A549 (cell line): Measurements from ENCODE around the gene ANO3. TPM values are rescaled to one million over a fixed set of nuclear protein-coding genes. Genes with fewer than 3 reads are reported as not detected.

Experiments used
- ATAC-seq, 2 experiments: fragments of 200-7000 bp in 1 of 2; fragments of >200 bp in 1 of 2; cut with Nextera tagmentation in 1 of 2; cut with Tn5 transposase in 1 of 2; 3 replicates each; pipeline versions ENCODE4 v1.8.0 to v1.9.1; 2018 to 2020; ENCODE audit warnings: mild to moderate bottlenecking in 1 of 2, moderate library complexity in 1 of 2
- CTCF ChIA-PET: fragments of 300-600 bp; sonication (Branson Sonifier 250); formaldehyde crosslinking; extraction: SDS; loops from one replicate; lab custom pipeline; 2021; ENCODE audit warnings: antibody characterized with exemption, inconsistent platforms; lab: Yijun Ruan, JAX
- POLR2A ChIA-PET: fragments of 350-600 bp; formaldehyde crosslinking; extraction: SDS; loops from one replicate; lab custom pipeline; 2021; ENCODE audit warnings: antibody characterized with exemption, inconsistent platforms; lab: Yijun Ruan, JAX
- DNase-seq, 2 experiments: peaks; one replicate each; pipeline versions ENCODE4 v3.0.0 to v3.0.0-alpha.2; 2011 to 2016; ENCODE audit warnings: low read depth in 1 of 2, low spot score in 1 of 2
- FAIRE-seq: peaks from 2 replicates; lab custom pipeline; 2011; peaks lifted over from hg19 to GRCh38; lab: Jason Lieb, UNC
- H3K27ac ChIP-seq, 2 experiments: fragments of >200 bp; sonication (Bioruptor Twin); formaldehyde crosslinking; 3 replicates each; pipeline ENCODE4 v1.5.1; 2016 to 2017
- H3K4me1 ChIP-seq: fragments of >200 bp; sonication (Bioruptor Twin); formaldehyde crosslinking; 3 replicates; pipeline ENCODE4 v1.6.1; 2016
- H3K4me2 ChIP-seq: fragments of >200 bp; sonication (Bioruptor Twin); formaldehyde crosslinking; 3 replicates; pipeline ENCODE4 v1.6.1; 2016
- H3K4me3 ChIP-seq: fragments of >200 bp; sonication (Bioruptor Twin); formaldehyde crosslinking; 3 replicates; pipeline ENCODE4 v1.5.1; 2016
- H3K9me3 ChIP-seq: fragments of >200 bp; sonication (Bioruptor Twin); formaldehyde crosslinking; 3 replicates; pipeline ENCODE4 v1.6.1; 2016
- BHLHE40 ChIP-seq: IDR thresholded peaks from 2 replicates; pipeline ENCODE4 v1.6.1; 2012; ENCODE audit warnings: low read depth, low read length, inconsistent platforms
- CBX2 ChIP-seq: fragments of 200-600 bp; sonication (generic); IDR thresholded peaks from 2 replicates; pipeline ENCODE4 v1.6.1; 2016; ENCODE audit warnings: low read depth, mild to moderate bottlenecking, borderline replicate concordance
- CBX8 ChIP-seq: fragments of 200-600 bp; sonication (generic); IDR thresholded peaks from 2 replicates; pipeline ENCODE4 v1.6.1; 2016
- CEBPB ChIP-seq, 2 experiments: fragments of >200 bp in 1 of 2; sonication (Bioruptor Twin) in 1 of 2; formaldehyde crosslinking in 1 of 2; IDR thresholded peaks; 2 replicates each; pipeline ENCODE4 v1.6.1; 2012 to 2016
- CHD2 ChIP-seq: fragments of 150-350 bp; IDR thresholded peaks from 2 replicates; pipeline ENCODE4 v1.6.1; 2014; ENCODE audit warnings: low read length; ENCODE audit not compliant: partially characterized antibody
- EHF ChIP-seq: fragments of 250-450 bp; sonication (Bioruptor Pico); IDR thresholded peaks from 2 replicates; pipeline ENCODE4 v1.5.0; 2020; ENCODE audit warnings: mild to moderate bottlenecking
- EHMT2 ChIP-seq: fragments of 200-600 bp; sonication (generic); IDR thresholded peaks from 2 replicates; pipeline ENCODE4 v1.6.1; 2016; ENCODE audit warnings: antibody characterized with exemption, low read depth, mild to moderate bottlenecking, moderate library complexity
- FOSB ChIP-seq: fragments of 250-450 bp; sonication (Bioruptor Pico); IDR thresholded peaks from 2 replicates; pipeline ENCODE4 v1.5.0; 2020; ENCODE audit warnings: mild to moderate bottlenecking, moderate library complexity
- FOSL2 ChIP-seq, 2 experiments: fragments of 450-650 bp in 1 of 2; fragments of >200 bp in 1 of 2; sonication (Bioruptor Twin) in 1 of 2; formaldehyde crosslinking; IDR thresholded peaks; 2 replicates each; pipeline versions ENCODE4 v1.5.0 to v1.6.1; 2016 to 2020; ENCODE audit warnings: mild to moderate bottlenecking in 1 of 2, moderate library complexity in 1 of 2
- HDAC2 ChIP-seq: fragments of 200-600 bp; sonication (generic); IDR thresholded peaks from 2 replicates; pipeline ENCODE4 v1.6.1; 2016
- HMGXB4 ChIP-seq: fragments of 250-450 bp; sonication (Bioruptor Pico); IDR thresholded peaks from 2 replicates; pipeline ENCODE4 v1.5.0; 2021; ENCODE audit warnings: mild to moderate bottlenecking, moderate library complexity, borderline replicate concordance
- JUNB ChIP-seq: fragments of >200 bp; sonication (Bioruptor Twin); formaldehyde crosslinking; IDR thresholded peaks from 2 replicates; pipeline ENCODE4 v1.6.1; 2016
- MAFK ChIP-seq: fragments of 450-650 bp; IDR thresholded peaks from 2 replicates; pipeline ENCODE4 v1.6.1; 2014; ENCODE audit not compliant: partially characterized antibody
- NFE2L2 ChIP-seq: fragments of 150-350 bp; conservative IDR thresholded peaks from 2 replicates; pipeline ENCODE4 v1.6.1; 2014; ENCODE audit warnings: low read length
- NPAS2 ChIP-seq: fragments of 250-450 bp; sonication (Bioruptor Pico); IDR thresholded peaks from 2 replicates; pipeline ENCODE4 v1.8.0; 2022; ENCODE audit warnings: mild to moderate bottlenecking, moderate library complexity, borderline replicate concordance
- NR3C1 ChIP-seq: fragments of >200 bp; sonication (Bioruptor Twin); formaldehyde crosslinking; IDR thresholded peaks from 3 replicates; pipeline ENCODE4 v1.6.1; 2017
- POLR2A ChIP-seq: IDR thresholded peaks from 2 replicates; pipeline ENCODE4 v1.6.1; 2012; ENCODE audit warnings: mild to moderate bottlenecking, low read length
- POLR2AphosphoS2 ChIP-seq: conservative IDR thresholded peaks from 2 replicates; pipeline ENCODE4 v1.6.1; 2012; ENCODE audit warnings: low read length, improper control_type of control experiment, inconsistent platforms
- RAD21 ChIP-seq, 2 experiments: fragments of >200 bp in 1 of 2; sonication (Bioruptor Twin) in 1 of 2; formaldehyde crosslinking in 1 of 2; IDR thresholded peaks in 1 of 2; conservative IDR thresholded peaks in 1 of 2; 2 replicates in 1 of 2; 3 replicates in 1 of 2; pipeline ENCODE4 v1.6.1; 2012 to 2018; ENCODE audit warnings: inconsistent platforms in 1 of 2
- RARB ChIP-seq: fragments of 250-450 bp; sonication (Bioruptor Pico); IDR thresholded peaks from 2 replicates; pipeline ENCODE4 v1.8.0; 2021; ENCODE audit warnings: mild to moderate bottlenecking, moderate library complexity
- RNF2 ChIP-seq: fragments of 200-600 bp; sonication (generic); IDR thresholded peaks from 2 replicates; pipeline ENCODE4 v1.6.1; 2016; ENCODE audit warnings: low read depth, mild to moderate bottlenecking, antibody characterized with exemption, moderate library complexity, borderline replicate concordance
- SMC3 ChIP-seq: fragments of >200 bp; sonication (Bioruptor Twin); formaldehyde crosslinking; IDR thresholded peaks from 3 replicates; pipeline ENCODE4 v1.6.1; 2018; ENCODE audit warnings: inconsistent platforms
- SREBF2 ChIP-seq: fragments of 450-650 bp; IDR thresholded peaks from 2 replicates; pipeline ENCODE4 v1.6.1; 2014; ENCODE audit warnings: mild to moderate bottlenecking, moderate library complexity
- ZC3H11A ChIP-seq: fragments of 450-650 bp; IDR thresholded peaks from 2 replicates; pipeline ENCODE4 v1.6.1; 2014; ENCODE audit warnings: antibody characterized with exemption, mild to moderate bottlenecking
- ZFP36 ChIP-seq: fragments of 450-650 bp; IDR thresholded peaks from 2 replicates; pipeline ENCODE4 v1.6.1; 2014; ENCODE audit warnings: borderline replicate concordance; ENCODE audit not compliant: partially characterized antibody
- whole genome bisulfite sequencing: methylation state at CpG from one replicate; pipeline ENCODE4 v1.1.6; 2017; ENCODE audit errors: missing lambda C conversion rate; 5-methylcytosine and 5-hydroxymethylcytosine counted together
- polyA plus RNA-seq, 4 experiments: library from polyadenylated mRNA; depleted of rRNA in 3 of 4; stranded (reverse); fragments of >200 nt; fragmentation: RNase III in 1 of 4; extraction: RNeasy Plus Mini Kit Qiagen cat#74134 plus additional on column Dnase treatment in 1 of 4; gene quantifications; 2 replicates in 3 of 4; 3 replicates in 1 of 4; pipeline ENCODE4 v1.2.3, GENCODE V29; 2011 to 2017
- TF ChIP-seq, protein P1 (sequence below): IDR thresholded peaks from 2 replicates; pipeline ENCODE4 v1.6.1; 2012; ENCODE audit warnings: low read depth, borderline replicate concordance
- TF ChIP-seq, protein P2 (sequence below): fragments of 200-600 bp; sonication (generic); IDR thresholded peaks from 2 replicates; pipeline ENCODE4 v1.6.1; 2016; ENCODE audit warnings: antibody characterized with exemption, mild to moderate bottlenecking, moderate library complexity
- TF ChIP-seq, protein P3 (sequence below): fragments of 450-650 bp; IDR thresholded peaks from 2 replicates; pipeline ENCODE4 v1.6.1; 2014; ENCODE audit warnings: antibody characterized with exemption

ANO3 gene
- polyA plus RNA-seq, 2 of the 4 experiments (the other 2 are of a cell fraction), result not detected

- 30% methylated on average over 2 of the region's 2 CpGs for WGBS
- Histone ChIP-seq H3K4me2 (no peak overlapping the region), H3K4me1 (no peaks in the 10 kb centered on the region), H3K27ac (no peak overlapping the region)
- ATAC-seq (no peak), FAIRE-seq (no peak)
- TF ChIP-seq HDAC2 (no peak), CHD2 (no peak), MAFK (no peak), EHMT2 (no peak), BHLHE40 (no peak), NPAS2 (CRISPR knock-in tag) (no peak), CEBPB (IDR thresholded peaks at IDR 0.05) (no peak), ZFP36 (no peak), FOSB (CRISPR knock-in tag) (no peak), JUNB (no peak), EHF (CRISPR knock-in tag) (no peak), RARB (no peak), HMGXB4 (no peak), POLR2AphosphoS2 (no peak), CBX8 (no peak), RAD21 (conservative IDR thresholded peaks at IDR 0.05 in 1 of 2, IDR thresholded peaks at IDR 0.05 in 1 of 2) (no peak)
- TF ChIP-seq, protein P1, sequence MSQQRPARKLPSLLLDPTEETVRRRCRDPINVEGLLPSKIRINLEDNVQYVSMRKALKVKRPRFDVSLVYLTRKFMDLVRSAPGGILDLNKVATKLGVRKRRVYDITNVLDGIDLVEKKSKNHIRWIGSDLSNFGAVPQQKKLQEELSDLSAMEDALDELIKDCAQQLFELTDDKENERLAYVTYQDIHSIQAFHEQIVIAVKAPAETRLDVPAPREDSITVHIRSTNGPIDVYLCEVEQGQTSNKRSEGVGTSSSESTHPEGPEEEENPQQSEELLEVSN, result no peak
- TF ChIP-seq, protein P2, sequence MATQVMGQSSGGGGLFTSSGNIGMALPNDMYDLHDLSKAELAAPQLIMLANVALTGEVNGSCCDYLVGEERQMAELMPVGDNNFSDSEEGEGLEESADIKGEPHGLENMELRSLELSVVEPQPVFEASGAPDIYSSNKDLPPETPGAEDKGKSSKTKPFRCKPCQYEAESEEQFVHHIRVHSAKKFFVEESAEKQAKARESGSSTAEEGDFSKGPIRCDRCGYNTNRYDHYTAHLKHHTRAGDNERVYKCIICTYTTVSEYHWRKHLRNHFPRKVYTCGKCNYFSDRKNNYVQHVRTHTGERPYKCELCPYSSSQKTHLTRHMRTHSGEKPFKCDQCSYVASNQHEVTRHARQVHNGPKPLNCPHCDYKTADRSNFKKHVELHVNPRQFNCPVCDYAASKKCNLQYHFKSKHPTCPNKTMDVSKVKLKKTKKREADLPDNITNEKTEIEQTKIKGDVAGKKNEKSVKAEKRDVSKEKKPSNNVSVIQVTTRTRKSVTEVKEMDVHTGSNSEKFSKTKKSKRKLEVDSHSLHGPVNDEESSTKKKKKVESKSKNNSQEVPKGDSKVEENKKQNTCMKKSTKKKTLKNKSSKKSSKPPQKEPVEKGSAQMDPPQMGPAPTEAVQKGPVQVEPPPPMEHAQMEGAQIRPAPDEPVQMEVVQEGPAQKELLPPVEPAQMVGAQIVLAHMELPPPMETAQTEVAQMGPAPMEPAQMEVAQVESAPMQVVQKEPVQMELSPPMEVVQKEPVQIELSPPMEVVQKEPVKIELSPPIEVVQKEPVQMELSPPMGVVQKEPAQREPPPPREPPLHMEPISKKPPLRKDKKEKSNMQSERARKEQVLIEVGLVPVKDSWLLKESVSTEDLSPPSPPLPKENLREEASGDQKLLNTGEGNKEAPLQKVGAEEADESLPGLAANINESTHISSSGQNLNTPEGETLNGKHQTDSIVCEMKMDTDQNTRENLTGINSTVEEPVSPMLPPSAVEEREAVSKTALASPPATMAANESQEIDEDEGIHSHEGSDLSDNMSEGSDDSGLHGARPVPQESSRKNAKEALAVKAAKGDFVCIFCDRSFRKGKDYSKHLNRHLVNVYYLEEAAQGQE, result no peak
- TF ChIP-seq, all 56 proteins: peak for 0
- DNase-seq, result no peak
- ChIA-PET POLR2A (no interaction called here), CTCF (no interaction called here)
- Histone ChIP-seq H3K9me3 (no peaks in the 10 kb centered on the region), H3K4me3 (no peak overlapping the region)
Observed at GRCh38 chr11:26344647-26345046, 12.7 kb downstream of the ANO3 start.

- 8% methylated on average over 5 of the region's 5 CpGs for WGBS
- no peak for ATAC-seq
- DNase-seq, result no peak
- no peak overlapping the region for H3K4me3 ChIP-seq
- POLR2A ChIA-PET, result no interaction called here
- CTCF ChIA-PET, result no interaction called here
- no peak overlapping the region for H3K27ac ChIP-seq
- H3K4me1 ChIP-seq, result no peaks in the 10 kb centered on the region
- no peak overlapping the region for H3K4me2 ChIP-seq
- H3K9me3 ChIP-seq, result no peaks in the 10 kb centered on the region
- no peak for FAIRE-seq
- TF ChIP-seq NR3C1 (no peak), SREBF2 (no peak), FOSL2 (IDR thresholded peaks at IDR 0.05) (no peak), FOSL2 (CRISPR knock-in tag; IDR thresholded peaks at IDR 0.05) (no peak), ZFP36 (no peak), SMC3 (no peak), JUNB (no peak), ZC3H11A (no peak), RNF2 (no peak), CBX2 (no peak), POLR2A (no peak), RAD21 (conservative IDR thresholded peaks at IDR 0.05 in 1 of 2, IDR thresholded peaks at IDR 0.05 in 1 of 2) (no peak), NFE2L2 (no peak)
- TF ChIP-seq, protein P3, sequence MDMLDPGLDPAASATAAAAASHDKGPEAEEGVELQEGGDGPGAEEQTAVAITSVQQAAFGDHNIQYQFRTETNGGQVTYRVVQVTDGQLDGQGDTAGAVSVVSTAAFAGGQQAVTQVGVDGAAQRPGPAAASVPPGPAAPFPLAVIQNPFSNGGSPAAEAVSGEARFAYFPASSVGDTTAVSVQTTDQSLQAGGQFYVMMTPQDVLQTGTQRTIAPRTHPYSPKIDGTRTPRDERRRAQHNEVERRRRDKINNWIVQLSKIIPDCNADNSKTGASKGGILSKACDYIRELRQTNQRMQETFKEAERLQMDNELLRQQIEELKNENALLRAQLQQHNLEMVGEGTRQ, result no peak
- TF ChIP-seq, protein P1, result no peak
- TF ChIP-seq, protein P2, result no peak
Observed at GRCh38 chr11:26348776-26349175, 16.8 kb downstream of the ANO3 start.
